ENCODE data around the gene KIF21B.
"Not testable (repeated sequence)": the region's sequence is repeated elsewhere in the genome, so short reads cannot be mapped to it uniquely, and the experiment has no call there.

The KIF21B gene

GRCh38 chr1:200930285-200930684 is 93.2 kb downstream of the KIF21B start:
- DNase-seq: not testable (repeated sequence)

GRCh38 chr1:200929530-200930278 is 93.8 kb downstream of the KIF21B start:
- no peak for DNase-seq

DNA sequence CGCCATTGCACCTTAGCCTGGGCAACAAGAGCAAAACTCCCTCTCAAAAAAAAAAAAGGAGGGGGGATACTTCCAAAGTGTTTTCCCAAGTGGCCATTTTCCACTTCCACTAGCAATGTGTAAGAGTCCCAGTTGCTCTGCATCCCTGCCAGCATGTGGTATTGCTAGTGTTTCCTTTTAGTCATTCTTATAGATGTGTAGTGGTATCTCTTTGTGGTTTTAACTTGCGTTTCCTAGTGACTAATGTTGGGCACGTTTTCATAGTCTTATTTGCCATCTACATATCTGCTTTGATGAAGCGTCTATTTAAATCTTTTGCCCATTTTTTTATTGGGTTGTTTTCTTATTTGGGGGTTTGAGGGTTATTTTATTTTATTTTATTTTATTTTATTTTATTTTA is 97.7 kb downstream of the KIF21B start:
- DNase-seq: no peak

GRCh38 chr1:200923601-200924000 is 99.9 kb downstream of the KIF21B start:
- DNase-seq: no peak

- DNase-seq: no peak
These were observed 101.1 kb downstream of the KIF21B start for GRCh38 chr1:200922406-200922805.

DNA sequence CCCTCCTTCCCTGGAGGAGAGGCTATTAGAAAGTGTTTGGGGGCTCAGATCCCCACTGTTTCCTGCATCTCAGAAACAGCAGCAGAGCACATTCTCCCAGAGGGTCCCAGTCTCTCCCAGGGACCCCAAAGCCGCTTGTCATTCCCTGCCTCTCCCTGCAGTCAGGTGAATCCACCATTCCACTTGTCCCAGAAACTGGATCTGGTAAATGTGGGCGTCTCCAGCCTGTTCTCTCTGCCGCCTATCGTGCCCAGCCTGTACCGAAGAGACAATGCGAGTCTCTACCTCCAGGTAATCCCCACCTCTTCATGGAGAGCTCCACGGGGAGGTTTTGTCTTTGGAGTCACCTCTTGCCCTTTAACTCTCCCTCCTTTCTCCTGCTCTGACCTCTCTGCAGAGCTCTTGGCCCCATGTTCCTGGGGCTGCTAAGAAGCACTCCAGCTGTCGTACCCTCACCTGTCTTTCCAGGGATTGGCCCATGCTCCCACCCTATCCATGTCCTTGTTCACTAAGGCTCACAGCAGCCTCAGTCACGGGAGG is 101.9 kb downstream of the KIF21B start:
- no peak for DNase-seq

Data from CD4-positive, alpha-beta T cell treated with Interleukin-10 for 1 hour (primary cell).